K562 (cell line): ENCODE data around the gene TBL1XR1. TPM values are rescaled to one million over a fixed set of nuclear protein-coding genes. Genes with fewer than 3 reads are reported as not detected.

Source experiments
- FOS ChIP-seq: IDR thresholded peaks from 3 replicates; pipeline ENCODE4 v1.6.1; 2011; ENCODE audit not compliant: insufficient read length; ENCODE audit errors: extremely low read depth
- KDM5B ChIP-seq: fragments of 200-600 bp; sonication (generic); IDR thresholded peaks from 2 replicates; pipeline ENCODE4 v1.6.1; 2012; ENCODE audit warnings: low read depth, mild to moderate bottlenecking, moderate library complexity, low read length, control low read depth, inconsistent platforms; ENCODE audit not compliant: insufficient replicate concordance
- MAFG ChIP-seq: fragments of 450-650 bp; conservative IDR thresholded peaks from 2 replicates; pipeline ENCODE4 v1.6.1; 2016; ENCODE audit warnings: missing genetic modification characterization, missing compliant biosample characterization
- NFRKB ChIP-seq: fragments of 450-650 bp; IDR thresholded peaks from 2 replicates; pipeline ENCODE4 v1.6.1; 2016; ENCODE audit warnings: low read depth
- PCBP1 ChIP-seq: fragments of 200-400 bp; formaldehyde crosslinking; IDR thresholded peaks from 2 replicates; pipeline ENCODE4 v1.6.1; 2018; ENCODE audit warnings: mild to moderate bottlenecking, low read depth, low read length; ENCODE audit not compliant: poor library complexity, severe bottlenecking
- PCBP2 ChIP-seq: fragments of 200-400 bp; formaldehyde crosslinking; IDR thresholded peaks from 2 replicates; pipeline ENCODE4 v1.6.1; 2018; ENCODE audit warnings: low read length, low read depth, mild to moderate bottlenecking, moderate library complexity; ENCODE audit not compliant: poor library complexity, severe bottlenecking
- PHF8 ChIP-seq: fragments of 200-600 bp; sonication (generic); IDR thresholded peaks from 2 replicates; pipeline ENCODE4 v1.6.1; 2012; ENCODE audit warnings: mixed run types, mild to moderate bottlenecking, inconsistent platforms, low read length, moderate library complexity, borderline replicate concordance
- POLR2A ChIP-seq: fragments of 450-650 bp; conservative IDR thresholded peaks from 2 replicates; pipeline ENCODE4 v1.6.1; 2016
- RBFOX2 ChIP-seq: fragments of 200-400 bp; formaldehyde crosslinking; IDR thresholded peaks from 2 replicates; pipeline ENCODE4 v1.6.1; 2017; ENCODE audit warnings: low read depth, mild to moderate bottlenecking, low read length, moderate library complexity
- SREBF1 ChIP-seq: fragments of 150-350 bp; IDR thresholded peaks from 2 replicates; pipeline ENCODE4 v1.6.1; 2014; ENCODE audit warnings: antibody characterized with exemption, low read depth, low read length, borderline replicate concordance
- TEAD4 ChIP-seq, 2 experiments: sonication (generic) in 1 of 2; formaldehyde crosslinking in 1 of 2; IDR thresholded peaks; 2 replicates each; pipeline versions ENCODE4 v1.6.1 to v1.8.0; 2012 to 2022; ENCODE audit warnings: borderline replicate concordance in 1 of 2, inconsistent platforms in 1 of 2, low read length in 1 of 2, mild to moderate bottlenecking in 1 of 2, missing genetic modification reagents in 1 of 2
- ZC3H4 ChIP-seq: sonication (generic); formaldehyde crosslinking; IDR thresholded peaks from 2 replicates; pipeline ENCODE4 v1.9.0; 2021; ENCODE audit warnings: missing genetic modification reagents, borderline replicate concordance
- ZNF12 ChIP-seq: sonication (generic); formaldehyde crosslinking; IDR thresholded peaks from 2 replicates; pipeline ENCODE4 v1.4.0; 2020; ENCODE audit warnings: mild to moderate bottlenecking, missing genetic modification reagents
- ZNF174 ChIP-seq: fragments of 250-450 bp; sonication (Bioruptor Pico); IDR thresholded peaks from 2 replicates; pipeline ENCODE4 v1.4.0; 2020; ENCODE audit warnings: mild to moderate bottlenecking
- polyA plus RNA-seq, 8 experiments: library from polyadenylated mRNA; depleted of rRNA in 4 of 8; stranded (reverse) in 5 of 8; unstranded in 3 of 8; fragments of >200 nt; fragmentation: Nextera tagmentation in 2 of 8; fragmentation: Illumina TruSeq in 1 of 8; extraction: Ambion mirVana in 2 of 8; extraction: Trizol in 1 of 8; gene quantifications; 2 replicates each; pipeline versions ENCODE4 v1.2.1 to v1.2.3, GENCODE V29; 2011 to 2014; ENCODE audit warnings: inconsistent platforms in 1 of 8, missing spikeins in 1 of 8
- total RNA-seq, 7 experiments: library from RNA; depleted of rRNA in 6 of 7; stranded (reverse); fragments of >200 nt in 6 of 7; fragmentation: Illumina TruSeq in 2 of 7; extraction: Trizol in 2 of 7; gene quantifications; 2 replicates each; pipeline versions ENCODE4 v1.2.1 to v1.2.3, GENCODE V29; 2011 to 2021; ENCODE audit warnings: low replicate concordance in 1 of 7
- TF ChIP-seq, protein P1 (sequence below), 2 experiments: IDR thresholded peaks; 2 replicates each; pipeline ENCODE4 v1.6.1; 2012; ENCODE audit warnings: improper control_type of control experiment in 2 of 2, low read depth in 2 of 2, low read length in 2 of 2, borderline replicate concordance in 1 of 2
- TF ChIP-seq, protein P2 (sequence below): fragments of 450-650 bp; IDR thresholded peaks from 2 replicates; pipeline ENCODE4 v1.6.1; 2016; ENCODE audit warnings: low read depth, mild to moderate bottlenecking, moderate library complexity
- TF ChIP-seq, protein P3 (sequence below): fragments of 450-650 bp; IDR thresholded peaks from 2 replicates; pipeline ENCODE4 v1.6.1; 2016; ENCODE audit warnings: mild to moderate bottlenecking
- TF ChIP-seq, protein P4 (sequence below): sonication (generic); formaldehyde crosslinking; IDR thresholded peaks from 2 replicates; pipeline ENCODE4 v1.8.0; 2022; ENCODE audit warnings: missing genetic modification reagents, mild to moderate bottlenecking, borderline replicate concordance
- TF ChIP-seq, protein P5 (sequence below): fragments of 250-450 bp; sonication (Bioruptor Pico); IDR thresholded peaks from 2 replicates; pipeline ENCODE4 v1.5.1; 2021; ENCODE audit warnings: mild to moderate bottlenecking

Gene TBL1XR1
- total and polyA plus RNA-seq, 9 of the 15 experiments (the other 6 are each of a cell fraction or from before 2014, with no cell fraction given), result 19.6 to 171 (median 83.3) TPM

DNA sequence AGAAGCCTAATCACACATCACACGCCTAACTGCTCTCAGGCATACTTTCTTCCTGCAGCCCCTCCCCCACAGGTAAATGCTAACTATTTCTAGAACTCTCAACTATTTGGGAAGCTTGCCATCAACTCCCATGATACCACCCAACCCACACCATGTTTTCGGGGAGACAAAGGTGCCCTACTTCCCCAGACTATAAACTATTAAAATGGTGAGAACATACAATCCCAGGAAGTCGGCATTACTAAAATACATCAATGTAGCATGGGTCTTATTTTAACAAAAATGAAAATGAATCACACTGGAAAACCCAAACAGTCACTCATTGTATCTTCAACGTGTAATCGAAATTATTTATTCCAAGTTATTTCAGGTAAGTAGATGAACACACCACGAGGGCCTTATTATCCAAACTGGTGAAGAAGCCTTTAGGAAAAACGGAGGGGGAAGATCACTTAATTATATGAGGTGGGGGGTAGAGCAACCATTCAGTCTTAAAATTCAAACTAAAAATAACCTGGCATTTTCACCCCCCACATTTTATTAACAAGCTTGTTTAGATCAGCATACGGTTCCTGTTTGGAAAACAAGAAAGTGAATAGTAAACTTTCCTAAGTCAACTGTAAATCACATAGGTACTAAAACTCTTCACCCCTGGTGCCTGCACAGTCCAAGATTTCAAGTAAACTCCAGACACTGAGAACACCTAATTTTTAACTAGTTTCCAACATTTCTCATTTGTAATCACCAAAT, 1.9 kb downstream of the TBL1XR1 start (continued):
- TF ChIP-seq, protein P1, sequence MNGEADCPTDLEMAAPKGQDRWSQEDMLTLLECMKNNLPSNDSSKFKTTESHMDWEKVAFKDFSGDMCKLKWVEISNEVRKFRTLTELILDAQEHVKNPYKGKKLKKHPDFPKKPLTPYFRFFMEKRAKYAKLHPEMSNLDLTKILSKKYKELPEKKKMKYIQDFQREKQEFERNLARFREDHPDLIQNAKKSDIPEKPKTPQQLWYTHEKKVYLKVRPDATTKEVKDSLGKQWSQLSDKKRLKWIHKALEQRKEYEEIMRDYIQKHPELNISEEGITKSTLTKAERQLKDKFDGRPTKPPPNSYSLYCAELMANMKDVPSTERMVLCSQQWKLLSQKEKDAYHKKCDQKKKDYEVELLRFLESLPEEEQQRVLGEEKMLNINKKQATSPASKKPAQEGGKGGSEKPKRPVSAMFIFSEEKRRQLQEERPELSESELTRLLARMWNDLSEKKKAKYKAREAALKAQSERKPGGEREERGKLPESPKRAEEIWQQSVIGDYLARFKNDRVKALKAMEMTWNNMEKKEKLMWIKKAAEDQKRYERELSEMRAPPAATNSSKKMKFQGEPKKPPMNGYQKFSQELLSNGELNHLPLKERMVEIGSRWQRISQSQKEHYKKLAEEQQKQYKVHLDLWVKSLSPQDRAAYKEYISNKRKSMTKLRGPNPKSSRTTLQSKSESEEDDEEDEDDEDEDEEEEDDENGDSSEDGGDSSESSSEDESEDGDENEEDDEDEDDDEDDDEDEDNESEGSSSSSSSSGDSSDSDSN (IDR thresholded peaks at IDR 0.05; ENCODE audit: borderline replicate concordance in 1 of 2, low read depth in 2 of 2, low read length in 2 of 2), result no peak
- TF ChIP-seq TEAD4 (IDR thresholded peaks at IDR 0.05; ENCODE audit: low read length) (peak; percentile 41), TEAD4 (CRISPR knock-in tag; IDR thresholded peaks at IDR 0.05; ENCODE audit: borderline replicate concordance) (no peak), KDM5B (no peak), PCBP1 (no peak), ZNF174 (CRISPR knock-in tag) (no peak), POLR2A (0 out of 2 replicates have a peak, but pooled peaks have one; percentile 15), PCBP2 (no peak), FOS (no peak), MAFG (tag) (no peak), ZC3H4 (CRISPR knock-in tag) (no peak), NFRKB (peak; percentile 61), SREBF1 (no peak), PHF8 (no peak), ZNF12 (CRISPR knock-in tag) (no peak), RBFOX2 (peak; percentile 46)
- TF ChIP-seq, protein P2, sequence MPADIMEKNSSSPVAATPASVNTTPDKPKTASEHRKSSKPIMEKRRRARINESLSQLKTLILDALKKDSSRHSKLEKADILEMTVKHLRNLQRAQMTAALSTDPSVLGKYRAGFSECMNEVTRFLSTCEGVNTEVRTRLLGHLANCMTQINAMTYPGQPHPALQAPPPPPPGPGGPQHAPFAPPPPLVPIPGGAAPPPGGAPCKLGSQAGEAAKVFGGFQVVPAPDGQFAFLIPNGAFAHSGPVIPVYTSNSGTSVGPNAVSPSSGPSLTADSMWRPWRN, result no peak
- TF ChIP-seq, protein P3, sequence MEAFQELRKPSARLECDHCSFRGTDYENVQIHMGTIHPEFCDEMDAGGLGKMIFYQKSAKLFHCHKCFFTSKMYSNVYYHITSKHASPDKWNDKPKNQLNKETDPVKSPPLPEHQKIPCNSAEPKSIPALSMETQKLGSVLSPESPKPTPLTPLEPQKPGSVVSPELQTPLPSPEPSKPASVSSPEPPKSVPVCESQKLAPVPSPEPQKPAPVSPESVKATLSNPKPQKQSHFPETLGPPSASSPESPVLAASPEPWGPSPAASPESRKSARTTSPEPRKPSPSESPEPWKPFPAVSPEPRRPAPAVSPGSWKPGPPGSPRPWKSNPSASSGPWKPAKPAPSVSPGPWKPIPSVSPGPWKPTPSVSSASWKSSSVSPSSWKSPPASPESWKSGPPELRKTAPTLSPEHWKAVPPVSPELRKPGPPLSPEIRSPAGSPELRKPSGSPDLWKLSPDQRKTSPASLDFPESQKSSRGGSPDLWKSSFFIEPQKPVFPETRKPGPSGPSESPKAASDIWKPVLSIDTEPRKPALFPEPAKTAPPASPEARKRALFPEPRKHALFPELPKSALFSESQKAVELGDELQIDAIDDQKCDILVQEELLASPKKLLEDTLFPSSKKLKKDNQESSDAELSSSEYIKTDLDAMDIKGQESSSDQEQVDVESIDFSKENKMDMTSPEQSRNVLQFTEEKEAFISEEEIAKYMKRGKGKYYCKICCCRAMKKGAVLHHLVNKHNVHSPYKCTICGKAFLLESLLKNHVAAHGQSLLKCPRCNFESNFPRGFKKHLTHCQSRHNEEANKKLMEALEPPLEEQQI, result no peak
- TF ChIP-seq, protein P4, sequence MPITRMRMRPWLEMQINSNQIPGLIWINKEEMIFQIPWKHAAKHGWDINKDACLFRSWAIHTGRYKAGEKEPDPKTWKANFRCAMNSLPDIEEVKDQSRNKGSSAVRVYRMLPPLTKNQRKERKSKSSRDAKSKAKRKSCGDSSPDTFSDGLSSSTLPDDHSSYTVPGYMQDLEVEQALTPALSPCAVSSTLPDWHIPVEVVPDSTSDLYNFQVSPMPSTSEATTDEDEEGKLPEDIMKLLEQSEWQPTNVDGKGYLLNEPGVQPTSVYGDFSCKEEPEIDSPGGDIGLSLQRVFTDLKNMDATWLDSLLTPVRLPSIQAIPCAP (CRISPR knock-in tag), result no peak
- TF ChIP-seq, protein P5, sequence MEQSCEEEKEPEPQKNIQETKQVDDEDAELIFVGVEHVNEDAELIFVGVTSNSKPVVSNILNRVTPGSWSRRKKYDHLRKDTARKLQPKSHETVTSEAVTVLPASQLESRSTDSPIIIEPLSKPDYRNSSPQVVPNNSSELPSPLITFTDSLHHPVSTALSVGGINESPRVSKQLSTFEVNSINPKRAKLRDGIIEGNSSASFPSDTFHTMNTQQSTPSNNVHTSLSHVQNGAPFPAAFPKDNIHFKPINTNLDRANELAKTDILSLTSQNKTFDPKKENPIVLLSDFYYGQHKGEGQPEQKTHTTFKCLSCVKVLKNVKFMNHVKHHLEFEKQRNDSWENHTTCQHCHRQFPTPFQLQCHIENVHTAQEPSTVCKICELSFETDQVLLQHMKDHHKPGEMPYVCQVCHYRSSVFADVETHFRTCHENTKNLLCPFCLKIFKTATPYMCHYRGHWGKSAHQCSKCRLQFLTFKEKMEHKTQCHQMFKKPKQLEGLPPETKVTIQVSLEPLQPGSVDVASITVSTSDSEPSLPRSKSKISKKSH (CRISPR knock-in tag), result no peak
